GM21390 (cell line): ENCODE results near the gene CTNNAL1.
"Not testable (repeated sequence)": the region's sequence is repeated elsewhere in the genome, so short reads cannot be mapped to it uniquely, and the experiment has no call there.

Experiments used
- ATAC-seq: cut with Tn5 transposase; IDR thresholded peaks from one replicate; pipeline ENCODE4 v1.9.1; 2021; ENCODE audit not compliant: unreplicated experiment

The CTNNAL1 gene

DNA sequence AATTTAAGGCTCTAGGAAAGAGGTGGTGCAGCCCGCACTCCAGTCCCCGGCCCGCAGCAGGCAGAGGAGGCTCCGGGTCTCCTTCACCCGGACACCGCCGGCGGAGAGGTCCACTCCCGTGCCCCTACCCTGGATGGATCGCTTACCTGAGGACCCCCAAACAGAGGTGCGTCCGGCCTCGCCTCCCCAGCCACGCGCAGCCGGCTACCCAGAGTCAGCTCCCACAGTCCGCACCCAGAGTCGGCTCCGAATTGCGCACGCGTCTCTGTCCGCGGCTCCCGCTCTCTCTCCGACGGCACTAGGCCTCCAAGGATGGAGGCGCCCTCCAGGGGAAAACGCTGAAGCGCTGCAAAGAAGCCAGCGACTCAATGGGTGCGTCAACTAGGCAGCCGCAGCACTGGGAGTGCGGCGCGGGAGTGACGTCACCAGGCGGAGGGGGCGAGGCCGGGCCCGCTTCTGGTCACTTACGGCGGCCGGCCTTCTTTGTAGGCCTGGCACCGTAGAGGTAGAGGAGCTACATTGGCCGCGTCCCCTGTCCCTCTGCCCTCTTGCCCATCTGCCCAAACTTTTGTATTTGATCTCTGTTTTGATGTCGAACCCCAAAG lies 79.5 kb downstream of the CTNNAL1 start, which contains the start of gene ELP1:
Gene ELP1 (minus strand): TSS at position 407 of the 605 bp plus-strand sequence. CDS start 2,978 bp downstream, outside the sequence.
- peak; percentile 88 for ATAC-seq

DNA sequence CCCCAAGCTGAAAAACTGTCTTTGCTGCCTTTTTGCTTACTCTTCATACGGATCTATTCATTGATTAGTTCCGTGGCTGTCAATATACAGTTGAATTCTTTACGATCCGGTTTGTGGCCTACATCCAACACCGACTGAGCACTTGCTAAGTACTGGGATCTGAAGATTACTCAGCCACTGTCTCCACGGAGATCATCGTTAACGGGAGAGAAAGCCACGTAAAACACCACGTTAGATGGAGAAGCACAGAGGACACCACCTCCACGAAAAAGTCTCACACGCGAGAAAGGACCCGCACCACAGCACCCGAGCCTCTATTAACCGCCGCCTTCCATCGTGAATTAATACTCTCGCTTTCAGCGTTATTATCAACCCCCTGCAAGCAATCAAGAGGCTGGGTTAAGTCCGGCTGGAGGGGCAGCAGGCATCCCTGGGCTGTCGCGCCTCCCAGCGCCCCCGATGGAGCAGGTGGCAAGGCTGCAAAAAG lies 80.0 kb downstream of the CTNNAL1 start:
- ATAC-seq = peak; percentile 0

GRCh38 chr9:108928386-108928785 lies 84.9 kb downstream of the CTNNAL1 start:
- ATAC-seq = no peak

DNA sequence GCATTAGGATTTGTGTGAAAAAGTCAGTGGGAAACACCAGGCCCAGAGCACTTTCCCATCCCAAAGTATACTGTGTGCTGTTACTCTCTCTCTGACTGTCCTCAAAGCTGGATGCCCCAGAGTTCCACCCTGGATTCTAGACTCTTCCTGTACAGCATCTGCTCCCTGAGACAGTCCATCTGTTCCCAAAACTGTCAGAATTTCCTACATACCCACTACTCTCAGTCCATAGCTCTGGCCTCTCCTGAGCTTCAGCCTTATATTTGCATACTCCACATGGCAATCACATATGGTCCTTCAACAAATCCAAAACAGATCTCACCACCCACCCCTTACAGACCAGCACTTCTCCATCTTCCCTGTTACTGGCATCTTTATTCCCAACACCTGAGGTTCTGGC lies 88.8 kb downstream of the CTNNAL1 start:
- ATAC-seq = no peak

GRCh38 chr9:108921200-108921599 lies 92.1 kb downstream of the CTNNAL1 start:
- no peak for ATAC-seq

GRCh38 chr9:108920401-108920800 lies 92.9 kb downstream of the CTNNAL1 start:
- ATAC-seq = not testable (repeated sequence)

GRCh38 chr9:108919517-108919916 lies 93.8 kb downstream of the CTNNAL1 start:
- ATAC-seq = no peak

DNA sequence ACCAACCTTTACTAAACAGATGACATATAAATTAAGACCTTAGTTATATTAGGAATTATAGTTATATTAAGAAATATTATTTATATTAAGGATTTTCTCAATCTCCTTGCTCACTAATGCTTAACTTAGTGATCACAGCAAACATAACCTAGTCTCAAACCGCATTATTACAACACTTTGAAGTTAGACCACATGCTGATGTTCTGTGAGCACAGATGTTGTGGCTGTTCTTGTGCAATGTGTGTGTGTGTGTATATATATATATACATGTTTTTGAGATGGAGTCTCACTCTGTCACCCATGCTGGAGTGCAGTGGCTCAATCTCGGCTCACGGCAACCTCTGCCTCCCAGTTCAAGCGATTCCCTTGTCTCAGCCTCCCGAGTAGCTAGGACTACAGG lies 99.9 kb downstream of the CTNNAL1 start:
- no peak for ATAC-seq

- ATAC-seq = no peak
These were observed 101.5 kb downstream of the CTNNAL1 start for GRCh38 chr9:108911820-108912219.

GRCh38 chr9:108910914-108911313 lies 102.4 kb downstream of the CTNNAL1 start:
- no peak for ATAC-seq

DNA sequence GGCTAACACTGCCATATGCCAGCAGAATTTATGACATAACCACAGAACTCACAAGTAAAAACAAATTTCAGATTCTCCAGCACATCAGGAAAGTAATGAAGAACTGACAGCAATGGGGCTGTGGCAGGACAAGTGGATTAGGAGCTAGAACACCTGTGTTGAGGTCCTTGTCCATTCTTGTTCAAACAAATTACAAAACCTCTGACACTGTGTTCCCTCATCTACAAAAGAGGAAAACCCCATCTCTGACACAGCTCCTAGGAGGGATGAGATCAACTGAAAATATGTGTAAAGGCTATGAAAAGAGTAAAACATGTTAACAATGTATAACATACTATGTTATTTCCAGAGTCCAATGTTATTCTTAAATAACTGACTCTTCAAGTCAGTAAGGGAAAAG lies 102.9 kb downstream of the CTNNAL1 start:
- no peak for ATAC-seq

DNA sequence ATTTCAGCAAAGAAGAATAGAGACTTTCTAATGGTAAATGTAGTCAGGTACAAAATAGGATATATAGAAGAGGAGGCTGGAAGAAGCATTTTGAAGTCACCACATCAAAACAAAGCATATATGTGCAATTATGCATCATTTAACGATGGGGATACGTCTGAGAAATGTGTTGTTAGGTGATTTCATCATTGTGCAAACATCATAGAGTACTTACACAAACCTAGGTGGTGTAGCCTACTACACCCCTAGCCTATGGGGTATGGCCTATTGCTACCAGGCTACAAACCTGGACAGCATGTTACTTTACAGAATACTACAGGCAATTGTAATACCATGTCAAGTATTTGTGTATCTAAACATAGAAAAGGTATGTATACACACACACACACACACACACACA lies 107.8 kb downstream of the CTNNAL1 start:
- ATAC-seq = no peak

GRCh38 chr9:108904161-108904560 lies 109.1 kb downstream of the CTNNAL1 start:
- no peak for ATAC-seq

DNA sequence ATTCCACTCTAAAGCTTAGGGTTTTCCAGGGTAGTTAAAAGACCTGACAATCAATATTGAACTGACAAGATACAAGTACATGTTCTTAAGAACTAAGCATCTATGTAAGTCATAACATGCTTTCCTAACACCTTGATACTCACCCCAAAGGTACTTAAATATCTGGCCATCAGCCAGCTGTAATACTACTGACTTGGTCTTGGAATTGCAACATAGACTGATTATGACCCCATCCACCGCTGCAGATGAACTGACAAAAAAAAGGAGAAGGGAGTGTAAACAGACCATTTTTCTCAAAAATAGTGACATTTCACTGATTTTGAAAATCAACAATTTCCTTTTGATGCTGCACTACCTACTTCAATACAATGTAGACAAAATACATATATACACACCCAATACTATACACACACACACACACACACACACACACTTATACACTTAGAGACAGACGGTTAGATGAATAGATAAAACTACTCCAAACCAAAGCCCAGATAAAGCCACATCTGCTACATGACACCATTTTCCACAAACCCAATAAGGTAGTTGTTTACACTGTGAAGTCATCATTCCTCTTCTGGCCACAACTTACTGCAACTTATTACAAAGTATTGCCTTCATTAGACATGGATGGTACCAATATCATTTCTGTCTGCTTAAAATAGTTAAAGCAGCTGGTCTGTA lies 109.7 kb downstream of the CTNNAL1 start:
- ATAC-seq = no peak

- ATAC-seq = no peak
These were observed 113.1 kb downstream of the CTNNAL1 start for GRCh38 chr9:108900176-108900575.

- ATAC-seq = not testable (repeated sequence)
These were observed 114.1 kb downstream of the CTNNAL1 start for GRCh38 chr9:108899023-108899695.

GRCh38 chr9:108897324-108898096 lies 115.8 kb downstream of the CTNNAL1 start:
- ATAC-seq = no peak

GRCh38 chr9:108894225-108894997 lies 118.9 kb downstream of the CTNNAL1 start:
- no peak for ATAC-seq
